K562 (cell line): ENCODE measurements around the gene PEDS1. TPM values are rescaled to one million over a fixed set of nuclear protein-coding genes. Genes with fewer than 3 reads are reported as not detected.

Experiments used
- C11orf30 ChIP-seq: fragments of 450-650 bp; IDR thresholded peaks from 2 replicates; pipeline ENCODE4 v1.6.1; 2016; ENCODE audit warnings: low read depth, mild to moderate bottlenecking
- CBX3 ChIP-seq, 2 experiments: IDR thresholded peaks; 1 replicate in 1 of 2; 2 replicates in 1 of 2; pipeline ENCODE4 v1.6.1; 2012; ENCODE audit warnings: inconsistent platforms in 2 of 2, low read length in 2 of 2, borderline replicate concordance in 1 of 2, control low read depth in 1 of 2
- ELK3 ChIP-seq: fragments of 450-650 bp; formaldehyde crosslinking; IDR thresholded peaks from 2 replicates; pipeline ENCODE4 v1.4.0; 2020; ENCODE audit warnings: mild to moderate bottlenecking
- EP400 ChIP-seq: fragments of 450-650 bp; IDR thresholded peaks from 2 replicates; pipeline ENCODE4 v1.6.1; 2017; ENCODE audit warnings: antibody characterized with exemption, mild to moderate bottlenecking, moderate library complexity
- FUS ChIP-seq: fragments of 200-400 bp; formaldehyde crosslinking; optimal IDR thresholded peaks from 2 replicates; pipeline ENCODE3; 2017; ENCODE audit warnings: low read depth, low read length
- GTF2F1 ChIP-seq: IDR thresholded peaks from 2 replicates; pipeline ENCODE4 v1.6.1; 2011; ENCODE audit warnings: low read depth, low read length, improper control_type of control experiment
- HMG20A ChIP-seq: fragments of 450-650 bp; formaldehyde crosslinking; conservative IDR thresholded peaks from 2 replicates; pipeline ENCODE4 v1.4.0; 2020; ENCODE audit warnings: mild to moderate bottlenecking, mixed read lengths
- KAT2B ChIP-seq: IDR thresholded peaks from one replicate; pipeline ENCODE4 v1.6.1; 2012; ENCODE audit warnings: low read depth, mild to moderate bottlenecking, control low read depth, inconsistent platforms, low read length, moderate library complexity
- KDM5B ChIP-seq: fragments of 200-600 bp; sonication (generic); IDR thresholded peaks from 2 replicates; pipeline ENCODE4 v1.6.1; 2012; ENCODE audit warnings: low read depth, mild to moderate bottlenecking, moderate library complexity, low read length, control low read depth, inconsistent platforms; ENCODE audit not compliant: insufficient replicate concordance
- KHSRP ChIP-seq: fragments of 450-650 bp; IDR thresholded peaks from 2 replicates; pipeline ENCODE4 v1.6.1; 2017
- MLX ChIP-seq, 2 experiments: fragments of 450-650 bp in 1 of 2; sonication (generic) in 1 of 2; formaldehyde crosslinking; conservative IDR thresholded peaks; 2 replicates each; pipeline versions ENCODE4 v1.4.0 to v1.8.1; 2020 to 2022; ENCODE audit warnings: mild to moderate bottlenecking in 1 of 2, missing genetic modification reagents in 1 of 2
- MTF1 ChIP-seq: fragments of 250-450 bp; sonication (Bioruptor Pico); IDR thresholded peaks from 2 replicates; pipeline ENCODE4 v1.9.0; 2021; ENCODE audit warnings: moderate library complexity, mild to moderate bottlenecking, inconsistent platforms, borderline replicate concordance
- POLR2G ChIP-seq: fragments of 200-400 bp; formaldehyde crosslinking; IDR thresholded peaks from 2 replicates; pipeline ENCODE4 v1.6.1; 2017; ENCODE audit warnings: low read depth, mild to moderate bottlenecking, antibody characterized with exemption, low read length, moderate library complexity
- STAG1 ChIP-seq: sonication (generic); formaldehyde crosslinking; IDR thresholded peaks from 2 replicates; pipeline ENCODE4 v1.5.0; 2020; ENCODE audit warnings: missing genetic modification reagents, borderline replicate concordance
- TCFL5 ChIP-seq: fragments of 250-450 bp; sonication (Bioruptor Pico); conservative IDR thresholded peaks from 2 replicates; pipeline ENCODE4 v1.6.1; 2021; ENCODE audit warnings: mild to moderate bottlenecking, moderate library complexity, matching md5 sums
- TEAD4 ChIP-seq, 2 experiments: sonication (generic) in 1 of 2; formaldehyde crosslinking in 1 of 2; IDR thresholded peaks; 2 replicates each; pipeline versions ENCODE4 v1.6.1 to v1.8.0; 2012 to 2022; ENCODE audit warnings: borderline replicate concordance in 1 of 2, inconsistent platforms in 1 of 2, low read length in 1 of 2, mild to moderate bottlenecking in 1 of 2, missing genetic modification reagents in 1 of 2
- TFAM ChIP-seq: fragments of 250-450 bp; sonication (Bioruptor Pico); conservative IDR thresholded peaks from 2 replicates; pipeline ENCODE4 v1.5.0; 2021; ENCODE audit warnings: mild to moderate bottlenecking, moderate library complexity
- ZBTB7A ChIP-seq: IDR thresholded peaks from 2 replicates; pipeline ENCODE4 v1.6.1; 2011; ENCODE audit warnings: low read depth, mild to moderate bottlenecking, low read length, moderate library complexity, borderline replicate concordance; ENCODE audit not compliant: control insufficient read depth
- ZBTB9 ChIP-seq: fragments of 450-650 bp; formaldehyde crosslinking; IDR thresholded peaks from 2 replicates; pipeline ENCODE4 v1.4.0; 2020; ENCODE audit warnings: mild to moderate bottlenecking, moderate library complexity
- ZNF253 ChIP-seq: fragments of 250-450 bp; sonication (Bioruptor Pico); conservative IDR thresholded peaks from 2 replicates; pipeline ENCODE4 v1.6.1; 2021; ENCODE audit warnings: mild to moderate bottlenecking
- ZNF408 ChIP-seq: fragments of 250-450 bp; sonication (Bioruptor Pico); IDR thresholded peaks from 2 replicates; pipeline ENCODE4 v1.4.0; 2020; ENCODE audit warnings: low read depth, mild to moderate bottlenecking, moderate library complexity
- ZNF507 ChIP-seq: conservative IDR thresholded peaks from 2 replicates; pipeline ENCODE4 v1.6.1; 2017; ENCODE audit warnings: missing genetic modification characterization, missing compliant biosample characterization
- ZNF695 ChIP-seq: fragments of 450-650 bp; formaldehyde crosslinking; IDR thresholded peaks from 2 replicates; pipeline ENCODE4 v1.4.0; 2020; ENCODE audit warnings: mild to moderate bottlenecking, moderate library complexity
- polyA plus RNA-seq, 8 experiments: library from polyadenylated mRNA; depleted of rRNA in 4 of 8; stranded (reverse) in 5 of 8; unstranded in 3 of 8; fragments of >200 nt; fragmentation: Nextera tagmentation in 2 of 8; fragmentation: Illumina TruSeq in 1 of 8; extraction: Ambion mirVana in 2 of 8; extraction: Trizol in 1 of 8; gene quantifications; 2 replicates each; pipeline versions ENCODE4 v1.2.1 to v1.2.3, GENCODE V29; 2011 to 2014; ENCODE audit warnings: inconsistent platforms in 1 of 8, missing spikeins in 1 of 8
- total RNA-seq, 7 experiments: library from RNA; depleted of rRNA in 6 of 7; stranded (reverse); fragments of >200 nt in 6 of 7; fragmentation: Illumina TruSeq in 2 of 7; extraction: Trizol in 2 of 7; gene quantifications; 2 replicates each; pipeline versions ENCODE4 v1.2.1 to v1.2.3, GENCODE V29; 2011 to 2021; ENCODE audit warnings: low replicate concordance in 1 of 7
- TF ChIP-seq, protein P1 (sequence below): sonication (generic); formaldehyde crosslinking; IDR thresholded peaks from 2 replicates; pipeline ENCODE4 v1.8.1; 2023; ENCODE audit warnings: mild to moderate bottlenecking, missing genetic modification reagents

Gene PEDS1
- total and polyA plus RNA-seq, 9 of the 15 experiments (the other 6 are each of a cell fraction or from before 2014, with no cell fraction given): 2.9 to 38.5 (median 24.2) TPM

- TF ChIP-seq MTF1 (CRISPR knock-in tag) (no peak), CBX3 (IDR thresholded peaks at IDR 0.05; ENCODE audit: borderline replicate concordance in 1 of 2, low read length in 2 of 2) (peak in 1 of 2 experiments; percentile 90; a peak in 1 of 3 replicates), GTF2F1 (no peak), TEAD4 (IDR thresholded peaks at IDR 0.05; ENCODE audit: low read length) (0 out of 2 replicates have a peak, but pooled peaks have one; percentile 29), TEAD4 (CRISPR knock-in tag; IDR thresholded peaks at IDR 0.05; ENCODE audit: borderline replicate concordance) (no peak), KHSRP (no peak), EP400 (no peak), ZNF408 (no peak), ZNF253 (CRISPR knock-in tag) (no peak), MLX (CRISPR knock-in tag; conservative IDR thresholded peaks at IDR 0.05) (no peak), STAG1 (CRISPR knock-in tag) (peak; percentile 61; the same call in 1 of the 2 replicates), FUS (no peak), TFAM (CRISPR knock-in tag) (no peak), POLR2G (no peak), TCFL5 (CRISPR knock-in tag) (no peak), ELK3 (CRISPR knock-in tag) (no peak), ZBTB7A (no peak), KDM5B (no peak), HMG20A (CRISPR knock-in tag) (no peak), ZBTB9 (CRISPR knock-in tag) (no peak), ZNF695 (no peak), C11orf30 (no peak), KAT2B (no peak), ZNF507 (no peak)
- TF ChIP-seq, protein P1, sequence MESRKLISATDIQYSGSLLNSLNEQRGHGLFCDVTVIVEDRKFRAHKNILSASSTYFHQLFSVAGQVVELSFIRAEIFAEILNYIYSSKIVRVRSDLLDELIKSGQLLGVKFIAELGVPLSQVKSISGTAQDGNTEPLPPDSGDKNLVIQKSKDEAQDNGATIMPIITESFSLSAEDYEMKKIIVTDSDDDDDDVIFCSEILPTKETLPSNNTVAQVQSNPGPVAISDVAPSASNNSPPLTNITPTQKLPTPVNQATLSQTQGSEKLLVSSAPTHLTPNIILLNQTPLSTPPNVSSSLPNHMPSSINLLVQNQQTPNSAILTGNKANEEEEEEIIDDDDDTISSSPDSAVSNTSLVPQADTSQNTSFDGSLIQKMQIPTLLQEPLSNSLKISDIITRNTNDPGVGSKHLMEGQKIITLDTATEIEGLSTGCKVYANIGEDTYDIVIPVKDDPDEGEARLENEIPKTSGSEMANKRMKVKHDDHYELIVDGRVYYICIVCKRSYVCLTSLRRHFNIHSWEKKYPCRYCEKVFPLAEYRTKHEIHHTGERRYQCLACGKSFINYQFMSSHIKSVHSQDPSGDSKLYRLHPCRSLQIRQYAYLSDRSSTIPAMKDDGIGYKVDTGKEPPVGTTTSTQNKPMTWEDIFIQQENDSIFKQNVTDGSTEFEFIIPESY (CRISPR knock-in tag): 0 out of 2 replicates have a peak, but pooled peaks have one; percentile 39
Measured at GRCh38 chr20:50169329-50169823, 15.9 kb upstream of the PEDS1 start (continued).
